Measurements from ENCODE around the gene SLIT3. TPM values are rescaled to one million over a fixed set of nuclear protein-coding genes. Genes with fewer than 3 reads are reported as not detected.

SLIT3 gene
- total RNA-seq, 1 experiment from 2014 or later: 0.10 TPM

- H3K79me2 ChIP-seq (ENCODE audit: insufficient read depth, low read length): no peaks in the 10 kb centered on the region
- no peaks in the 10 kb centered on the region for H3K36me3 ChIP-seq (ENCODE audit: control insufficient read depth in 1 of 2, insufficient read depth in 2 of 2, low read length in 2 of 2)
- no peaks in the 10 kb centered on the region for H3K9me3 ChIP-seq (ENCODE audit: control insufficient read depth in 1 of 2, insufficient read depth in 1 of 2, low read depth in 1 of 2, low read length in 2 of 2)
- no peak overlapping the region for H3K4me3 ChIP-seq (replicated peaks in 1 of 2; ENCODE audit: low read depth in 1 of 2, low read length in 2 of 2)
- ChIA-PET RAD21 (ENCODE audit: low non-redundant PET in 1 of 2, low total read pairs in 2 of 2, uncharacterized antibody in 2 of 2, unreplicated experiment in 2 of 2) (no interaction called here), CTCF (no interaction called here), POLR2A (no interaction called here)
- no peak for ATAC-seq
- no peak for DNase-seq (ENCODE audit: low read depth, low spot score)
- no peak for TF ChIP-seq FOSL1 (IDR thresholded peaks at IDR 0.05; ENCODE audit: low read depth)
- no peak for TF ChIP-seq TCF7L2 (IDR thresholded peaks at IDR 0.05; ENCODE audit: borderline replicate concordance, extremely low read depth, insufficient read depth, insufficient read length)
- no peak for TF ChIP-seq SP1 (IDR thresholded peaks at IDR 0.05; ENCODE audit: low read depth)
- no peak for TF ChIP-seq POLR2A (IDR thresholded peaks at IDR 0.05; ENCODE audit: borderline replicate concordance, extremely low read depth, insufficient read depth, insufficient read length)
- TF ChIP-seq, protein P1, sequence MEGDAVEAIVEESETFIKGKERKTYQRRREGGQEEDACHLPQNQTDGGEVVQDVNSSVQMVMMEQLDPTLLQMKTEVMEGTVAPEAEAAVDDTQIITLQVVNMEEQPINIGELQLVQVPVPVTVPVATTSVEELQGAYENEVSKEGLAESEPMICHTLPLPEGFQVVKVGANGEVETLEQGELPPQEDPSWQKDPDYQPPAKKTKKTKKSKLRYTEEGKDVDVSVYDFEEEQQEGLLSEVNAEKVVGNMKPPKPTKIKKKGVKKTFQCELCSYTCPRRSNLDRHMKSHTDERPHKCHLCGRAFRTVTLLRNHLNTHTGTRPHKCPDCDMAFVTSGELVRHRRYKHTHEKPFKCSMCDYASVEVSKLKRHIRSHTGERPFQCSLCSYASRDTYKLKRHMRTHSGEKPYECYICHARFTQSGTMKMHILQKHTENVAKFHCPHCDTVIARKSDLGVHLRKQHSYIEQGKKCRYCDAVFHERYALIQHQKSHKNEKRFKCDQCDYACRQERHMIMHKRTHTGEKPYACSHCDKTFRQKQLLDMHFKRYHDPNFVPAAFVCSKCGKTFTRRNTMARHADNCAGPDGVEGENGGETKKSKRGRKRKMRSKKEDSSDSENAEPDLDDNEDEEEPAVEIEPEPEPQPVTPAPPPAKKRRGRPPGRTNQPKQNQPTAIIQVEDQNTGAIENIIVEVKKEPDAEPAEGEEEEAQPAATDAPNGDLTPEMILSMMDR (IDR thresholded peaks at IDR 0.05 in 2 of 3, conservative IDR thresholded peaks at IDR 0.05 in 1 of 3; ENCODE audit: borderline replicate concordance in 1 of 3, insufficient read depth in 1 of 3, low read depth in 2 of 3, low read length in 2 of 3): no peak
- no peak for TF ChIP-seq YY1 (IDR thresholded peaks at IDR 0.05; ENCODE audit: extremely low read depth, insufficient replicate concordance, low read depth, low read length)
- TF ChIP-seq EZH2phosphoT487 (IDR thresholded peaks at IDR 0.05; ENCODE audit: borderline replicate concordance): no peak
- TF ChIP-seq ZNF274 (IDR thresholded peaks at IDR 0.05; ENCODE audit: low read depth, low read length): no peak
- TF ChIP-seq, protein P2, sequence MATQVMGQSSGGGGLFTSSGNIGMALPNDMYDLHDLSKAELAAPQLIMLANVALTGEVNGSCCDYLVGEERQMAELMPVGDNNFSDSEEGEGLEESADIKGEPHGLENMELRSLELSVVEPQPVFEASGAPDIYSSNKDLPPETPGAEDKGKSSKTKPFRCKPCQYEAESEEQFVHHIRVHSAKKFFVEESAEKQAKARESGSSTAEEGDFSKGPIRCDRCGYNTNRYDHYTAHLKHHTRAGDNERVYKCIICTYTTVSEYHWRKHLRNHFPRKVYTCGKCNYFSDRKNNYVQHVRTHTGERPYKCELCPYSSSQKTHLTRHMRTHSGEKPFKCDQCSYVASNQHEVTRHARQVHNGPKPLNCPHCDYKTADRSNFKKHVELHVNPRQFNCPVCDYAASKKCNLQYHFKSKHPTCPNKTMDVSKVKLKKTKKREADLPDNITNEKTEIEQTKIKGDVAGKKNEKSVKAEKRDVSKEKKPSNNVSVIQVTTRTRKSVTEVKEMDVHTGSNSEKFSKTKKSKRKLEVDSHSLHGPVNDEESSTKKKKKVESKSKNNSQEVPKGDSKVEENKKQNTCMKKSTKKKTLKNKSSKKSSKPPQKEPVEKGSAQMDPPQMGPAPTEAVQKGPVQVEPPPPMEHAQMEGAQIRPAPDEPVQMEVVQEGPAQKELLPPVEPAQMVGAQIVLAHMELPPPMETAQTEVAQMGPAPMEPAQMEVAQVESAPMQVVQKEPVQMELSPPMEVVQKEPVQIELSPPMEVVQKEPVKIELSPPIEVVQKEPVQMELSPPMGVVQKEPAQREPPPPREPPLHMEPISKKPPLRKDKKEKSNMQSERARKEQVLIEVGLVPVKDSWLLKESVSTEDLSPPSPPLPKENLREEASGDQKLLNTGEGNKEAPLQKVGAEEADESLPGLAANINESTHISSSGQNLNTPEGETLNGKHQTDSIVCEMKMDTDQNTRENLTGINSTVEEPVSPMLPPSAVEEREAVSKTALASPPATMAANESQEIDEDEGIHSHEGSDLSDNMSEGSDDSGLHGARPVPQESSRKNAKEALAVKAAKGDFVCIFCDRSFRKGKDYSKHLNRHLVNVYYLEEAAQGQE (IDR thresholded peaks at IDR 0.05; ENCODE audit: low read depth): no peak
- TF ChIP-seq EZH2 (IDR thresholded peaks at IDR 0.05): no peak
- TF ChIP-seq ZFX (IDR thresholded peaks at IDR 0.05): no peak
- TF ChIP-seq, protein P3, sequence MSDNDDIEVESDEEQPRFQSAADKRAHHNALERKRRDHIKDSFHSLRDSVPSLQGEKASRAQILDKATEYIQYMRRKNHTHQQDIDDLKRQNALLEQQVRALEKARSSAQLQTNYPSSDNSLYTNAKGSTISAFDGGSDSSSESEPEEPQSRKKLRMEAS (IDR thresholded peaks at IDR 0.05): no peak
- no peak for TF ChIP-seq CEBPB (IDR thresholded peaks at IDR 0.05; ENCODE audit: low read depth)
- no peak for TF ChIP-seq ELF1 (IDR thresholded peaks at IDR 0.05; ENCODE audit: borderline replicate concordance, low read depth)
- H3K27me3 ChIP-seq (ENCODE audit: insufficient read depth, low read length): peaks cover 4% of the 10 kb centered on the region; the same call in 1 of the 2 replicates
- no TSS peak for BruUV-seq (replicated peaks)
- no peak overlapping the region for H2AFZ ChIP-seq (ENCODE audit: low read depth, low read length, poor library complexity, severe bottlenecking)
- no peaks in the 10 kb centered on the region for H4K20me1 ChIP-seq (ENCODE audit: insufficient read depth)
- intact Hi-C loops (cut with micrococcal nuclease): no loop called here
- H3K9ac ChIP-seq (ENCODE audit: low read length): no peak overlapping the region
- H3K4me2 ChIP-seq (ENCODE audit: low read length): no peak overlapping the region
- H3K9me2 ChIP-seq (ENCODE audit: insufficient read depth): no peaks in the 10 kb centered on the region
- H3K27ac ChIP-seq (ENCODE audit: low read depth, low read length): no peak overlapping the region
- H3K4me1 ChIP-seq (ENCODE audit: control insufficient read depth in 1 of 2, insufficient read depth in 2 of 2, low read length in 2 of 2): no peaks in the 10 kb centered on the region
Observed at GRCh38 chr5:169299191-169299662, 1.7 kb downstream of the SLIT3 start.

Measured in HCT116 (cell line).